Central memory CD4-positive, alpha-beta T cell (primary cell): Measurements from ENCODE around the gene ZNF689.
"Not testable (repeated sequence)": the region's sequence is repeated elsewhere in the genome, so short reads cannot be mapped to it uniquely, and the experiment has no call there.

ENCODE experiments used
- DNase-seq: peaks from one replicate; pipeline ENCODE4 v3.0.0; 2022

The ZNF689 gene

GRCh38 chr16:30592871-30593270, 17.3 kb downstream of the ZNF689 start:
- no peak for DNase-seq

DNA sequence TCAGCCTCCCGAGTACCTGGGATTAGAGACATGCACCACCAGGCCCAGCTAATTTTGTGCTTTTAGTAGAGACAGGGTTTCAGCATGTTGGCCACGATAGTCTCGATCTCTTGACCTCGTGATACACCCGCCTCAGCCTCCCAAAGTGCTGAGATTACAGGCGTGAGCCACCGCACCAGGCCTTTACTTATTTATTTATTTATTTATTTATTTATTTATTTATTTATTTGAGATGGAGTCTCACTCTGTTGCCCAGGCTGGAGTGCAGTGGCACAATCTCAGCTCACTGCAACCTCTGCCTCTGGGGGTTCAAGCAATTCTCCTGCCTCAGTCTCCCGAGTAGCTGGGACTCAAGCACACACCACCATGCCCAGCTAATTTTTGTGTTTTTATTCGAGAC, 19.3 kb downstream of the ZNF689 start:
- DNase-seq: not testable (repeated sequence)

DNA sequence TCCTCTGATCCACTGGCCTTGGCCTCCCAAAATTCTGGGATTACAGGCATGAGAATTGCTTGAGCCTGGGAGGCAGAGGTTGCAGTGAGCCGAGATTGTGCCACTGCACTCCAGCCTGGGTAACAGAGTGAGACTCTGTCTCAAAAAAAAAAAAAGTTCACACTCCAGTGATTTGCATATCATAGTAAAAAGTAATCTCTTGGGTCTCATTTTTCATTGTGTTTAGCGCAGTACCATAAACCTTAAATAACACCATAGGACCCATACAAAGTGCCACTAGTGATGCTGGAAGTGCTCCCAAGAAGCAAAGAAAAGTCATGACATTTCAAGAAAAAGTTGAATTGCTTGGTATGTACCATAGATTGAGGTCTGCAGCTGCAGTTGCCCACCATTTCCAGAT, 20.6 kb downstream of the ZNF689 start:
- not testable (repeated sequence) for DNase-seq

GRCh38 chr16:30588651-30589050, 21.5 kb downstream of the ZNF689 start:
- DNase-seq: no peak

GRCh38 chr16:30585400-30586191, 24.6 kb downstream of the ZNF689 start, which contains the start of gene ZNF785:
ZNF785 (minus strand) TSS chr16:30585697; CDS start chr16:30585611, 86 bp downstream.
- peak; percentile 94 for DNase-seq

DNA sequence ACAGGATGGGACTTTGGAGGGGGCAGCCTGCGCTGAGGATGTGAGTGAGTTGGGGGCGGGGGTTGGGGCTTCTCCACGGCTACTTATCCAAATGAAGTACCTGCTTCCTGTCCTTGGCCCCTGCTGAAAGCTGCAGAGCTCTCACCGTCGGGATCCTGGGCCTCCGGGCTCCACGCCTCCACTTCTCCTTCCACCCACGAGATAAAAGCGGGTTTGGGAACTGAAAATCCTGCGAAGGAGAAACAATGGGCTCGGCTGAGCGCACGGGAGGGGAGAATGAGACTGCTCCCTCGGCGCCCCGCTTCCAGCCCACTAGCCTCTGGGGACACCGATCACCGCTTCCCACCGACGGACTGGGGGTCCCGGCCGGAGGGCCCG, 25.2 kb downstream of the ZNF689 start:
- DNase-seq: no peak

DNA sequence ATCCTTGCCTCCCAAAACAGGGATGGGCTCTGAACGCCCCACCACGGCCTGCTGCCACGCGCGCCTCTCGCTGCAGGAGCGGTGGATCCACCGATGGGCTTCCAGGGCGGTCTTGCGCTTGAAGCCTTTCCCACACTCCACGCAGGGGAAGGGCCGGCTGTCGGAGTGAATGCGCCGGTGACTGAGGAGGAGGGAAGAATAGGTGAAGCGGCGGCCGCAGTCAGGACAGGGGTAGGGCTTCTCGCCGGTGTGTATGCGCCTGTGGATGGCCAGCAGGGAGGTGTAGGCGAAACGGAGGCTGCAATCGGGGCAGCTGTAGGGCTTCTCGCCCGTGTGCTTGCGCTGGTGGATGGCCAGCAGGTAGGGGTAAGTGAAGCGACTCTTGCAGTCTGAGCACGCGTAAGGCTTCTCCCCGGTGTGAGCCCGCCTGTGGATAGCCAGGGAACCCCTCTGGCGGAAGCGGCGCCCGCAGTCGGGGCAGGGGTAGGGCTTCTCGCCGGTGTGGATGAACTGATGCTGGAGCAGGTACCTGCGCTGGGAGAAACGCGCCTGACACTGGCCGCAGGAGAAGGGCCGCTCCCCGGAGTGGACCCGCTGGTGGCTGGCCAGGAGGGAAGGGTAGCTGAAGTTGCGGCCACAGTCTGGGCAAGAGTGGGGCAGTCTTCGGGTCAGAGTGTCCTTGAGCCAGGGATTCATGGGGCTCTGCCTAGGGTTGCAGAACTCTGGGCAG, 27.4 kb downstream of the ZNF689 start:
- no peak for DNase-seq

GRCh38 chr16:30581457-30581856, 28.7 kb downstream of the ZNF689 start:
- DNase-seq: no peak

- DNase-seq: no peak
Measured at GRCh38 chr16:30574678-30575077, 35.5 kb downstream of the ZNF689 start.

DNA sequence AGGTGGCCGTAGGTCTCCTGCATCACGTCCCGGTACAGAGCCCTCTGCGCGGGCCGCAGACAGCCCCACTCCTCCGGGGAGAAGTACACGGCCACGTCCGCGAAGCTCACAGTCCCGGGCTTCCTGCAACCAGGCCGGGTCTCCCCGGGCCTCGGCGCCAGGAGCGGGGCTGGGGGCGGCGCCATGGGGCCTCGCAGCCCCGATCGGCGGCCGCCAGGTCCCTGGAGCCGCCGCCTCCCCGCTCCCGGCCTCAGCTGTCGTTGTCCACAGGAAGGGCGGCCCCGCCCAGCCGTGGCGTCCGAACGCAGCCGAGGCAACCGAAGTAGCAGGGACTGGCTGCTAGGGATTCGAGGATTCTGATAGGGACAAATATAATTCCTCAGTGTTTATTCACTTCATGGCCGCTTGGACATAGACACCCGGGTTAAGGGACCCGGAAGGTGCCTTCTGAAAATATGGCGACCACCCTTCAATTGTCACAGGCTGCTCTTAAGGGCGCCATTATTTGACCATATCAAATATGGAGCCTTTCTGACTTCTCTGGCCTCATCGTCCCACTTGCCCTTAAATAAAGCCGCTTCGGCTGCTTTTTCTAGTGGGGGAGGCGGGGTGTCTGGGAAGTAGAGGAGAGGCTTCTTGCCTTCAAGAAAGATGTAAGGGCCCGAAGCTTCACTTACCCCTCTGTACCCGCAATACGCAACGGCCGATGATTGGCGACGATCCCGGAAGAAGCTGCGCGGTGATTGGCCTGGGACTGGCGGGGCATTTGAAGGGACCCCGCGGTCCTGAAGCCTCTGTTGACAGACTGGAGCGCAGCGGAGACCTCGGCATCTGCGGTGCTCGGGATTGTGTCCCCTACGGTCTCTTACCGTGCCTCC, 38.5 kb downstream of the ZNF689 start, which contains the start of gene ZNF688:
Gene ZNF688 (minus strand): TSS at position 270 of the 878 bp plus-strand sequence. CDS start 85 bp downstream, at position 185.
- peak; percentile 98 for DNase-seq

DNA sequence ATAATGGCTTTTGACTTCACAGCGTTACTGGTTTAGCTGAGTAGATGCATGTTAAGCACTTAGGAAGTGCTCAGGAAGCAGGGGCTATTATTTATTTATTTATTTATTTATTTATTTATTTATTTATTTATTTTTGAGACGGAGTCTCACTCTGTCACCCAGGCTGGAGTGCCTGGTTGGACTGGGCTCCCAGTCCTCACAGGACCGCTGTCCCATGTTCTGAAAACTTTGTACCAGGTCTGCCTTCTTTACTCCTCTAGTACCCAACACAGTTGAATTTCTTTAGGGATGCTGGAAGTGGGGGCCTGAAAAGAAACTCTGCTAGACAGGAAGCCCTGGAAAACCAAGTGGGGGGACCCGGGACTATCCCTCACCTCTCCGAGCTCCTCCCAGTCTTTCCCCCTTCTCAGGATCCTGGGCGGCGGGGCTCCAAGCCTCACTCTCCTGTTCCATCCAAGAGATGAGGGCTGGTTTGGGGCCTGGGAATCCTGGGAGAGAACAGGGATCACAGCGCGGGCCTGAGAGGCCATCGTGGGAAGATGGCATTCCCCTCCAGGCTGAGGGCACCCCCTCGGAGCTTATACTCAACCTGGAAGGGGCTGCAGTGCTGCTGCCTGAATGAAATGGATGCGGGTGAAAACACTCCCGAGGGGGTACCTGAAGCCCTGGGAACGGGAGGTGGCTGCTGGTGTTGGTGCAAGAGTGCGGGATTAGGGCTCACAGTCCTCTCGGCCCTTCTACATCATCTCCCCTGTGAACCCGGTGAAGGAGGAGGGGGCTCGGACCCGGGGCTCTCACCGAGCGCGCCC, 39.3 kb downstream of the ZNF689 start:
- no peak for DNase-seq

DNA sequence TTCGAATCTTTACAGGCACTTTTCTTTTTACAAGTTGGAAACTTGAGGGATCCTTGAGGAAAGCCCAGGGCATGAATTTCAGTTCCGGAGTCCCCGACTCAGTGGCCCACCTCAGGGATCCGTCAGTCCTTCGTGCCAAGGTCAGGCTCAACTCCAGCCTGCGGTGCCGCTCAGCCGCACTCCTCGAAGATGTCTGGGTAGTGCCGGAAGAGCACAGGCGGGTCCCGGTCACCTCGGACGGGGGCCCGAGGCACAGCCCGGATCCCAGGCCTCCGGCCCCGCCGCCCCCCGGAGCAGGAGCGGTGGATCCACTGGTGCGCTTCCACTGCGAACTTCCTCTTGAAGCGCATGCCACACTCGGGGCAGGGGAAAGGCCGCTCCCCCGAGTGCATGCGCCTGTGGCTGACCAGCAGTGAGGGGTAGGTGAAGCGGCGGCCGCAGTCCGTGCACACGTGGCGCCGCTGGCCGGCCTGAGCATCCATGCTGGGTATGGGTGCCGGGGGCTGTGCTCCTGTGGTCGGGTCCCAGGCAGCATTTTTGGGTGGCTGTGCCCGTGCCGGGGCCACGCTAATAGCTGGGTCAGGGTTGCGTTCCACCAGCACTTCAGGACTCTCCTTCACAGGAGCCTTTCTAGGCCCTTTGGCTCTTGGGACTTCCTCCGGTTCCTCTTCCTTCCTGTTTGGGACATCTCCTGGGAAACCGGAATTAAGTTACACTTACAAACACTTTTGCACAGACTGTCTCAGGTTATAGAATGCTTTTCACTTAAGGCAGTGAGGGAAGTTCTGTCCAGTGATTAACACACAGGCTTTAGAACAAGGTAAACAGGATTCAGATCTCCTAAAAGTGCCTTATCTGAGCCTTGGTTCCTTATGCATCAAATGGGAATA, 40.2 kb downstream of the ZNF689 start:
- no peak for DNase-seq

GRCh38 chr16:30569281-30569680, 40.9 kb downstream of the ZNF689 start:
- no peak for DNase-seq

GRCh38 chr16:30567991-30568638, 42.1 kb downstream of the ZNF689 start:
- peak; percentile 76 for DNase-seq

DNA sequence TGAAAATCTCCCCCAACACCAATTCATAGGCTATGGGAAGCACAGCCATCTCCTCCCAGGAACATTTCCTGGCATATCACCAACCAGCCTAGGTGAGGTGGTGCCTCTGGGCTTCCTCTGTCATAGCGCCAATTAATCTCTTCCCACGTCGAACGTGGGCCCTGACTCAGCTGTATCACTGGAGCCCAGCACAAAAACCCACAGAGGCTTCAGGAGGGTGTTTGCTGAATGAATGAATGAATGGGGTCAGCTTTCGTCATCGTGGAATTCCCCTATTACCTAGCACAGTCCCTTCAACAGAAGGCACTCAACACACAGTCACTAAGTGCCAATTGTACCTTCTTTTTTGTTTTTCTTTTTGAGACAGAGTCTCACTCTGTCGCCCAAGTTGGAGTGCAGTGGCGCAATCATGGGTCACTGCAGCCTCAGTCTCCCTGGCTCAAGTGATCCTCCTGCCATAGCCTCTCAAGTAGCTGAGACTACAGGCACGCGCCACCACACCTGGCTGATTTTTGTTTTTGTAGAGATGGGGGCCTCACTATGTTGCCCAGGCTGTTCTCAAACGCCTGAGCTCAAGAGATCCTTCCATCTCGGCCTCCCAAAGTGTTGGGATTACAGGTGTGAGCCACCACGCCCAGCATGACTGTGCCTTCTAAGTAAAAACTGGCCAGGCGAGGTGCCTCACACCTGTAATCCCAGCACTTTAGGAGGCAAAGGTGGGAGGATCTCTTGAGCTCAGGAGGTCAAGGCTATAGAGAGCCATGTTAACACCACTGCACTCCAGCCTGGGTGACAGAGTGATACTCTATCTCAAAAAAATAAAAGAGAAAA, 42.8 kb downstream of the ZNF689 start:
- peak; percentile 71 for DNase-seq

DNA sequence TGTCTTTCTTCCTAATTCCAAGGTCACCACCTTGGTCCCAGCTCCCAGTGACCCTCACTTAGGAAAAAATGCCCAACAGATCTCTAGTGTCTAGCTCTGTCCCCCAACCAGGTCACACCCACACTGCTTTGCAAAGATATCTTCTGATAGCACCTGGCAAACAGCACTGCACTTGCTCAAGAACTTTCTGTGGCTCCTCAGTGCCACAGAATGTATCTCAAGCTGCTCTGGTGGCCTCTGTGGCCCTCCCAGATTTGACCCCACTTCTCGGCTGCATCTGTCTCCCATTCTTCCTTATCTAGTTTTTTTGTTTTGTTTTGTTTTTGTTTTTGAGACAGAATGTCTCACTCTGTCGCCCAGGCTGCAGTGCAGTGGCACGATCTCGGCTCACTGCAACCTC, 43.7 kb downstream of the ZNF689 start:
- no peak for DNase-seq

DNA sequence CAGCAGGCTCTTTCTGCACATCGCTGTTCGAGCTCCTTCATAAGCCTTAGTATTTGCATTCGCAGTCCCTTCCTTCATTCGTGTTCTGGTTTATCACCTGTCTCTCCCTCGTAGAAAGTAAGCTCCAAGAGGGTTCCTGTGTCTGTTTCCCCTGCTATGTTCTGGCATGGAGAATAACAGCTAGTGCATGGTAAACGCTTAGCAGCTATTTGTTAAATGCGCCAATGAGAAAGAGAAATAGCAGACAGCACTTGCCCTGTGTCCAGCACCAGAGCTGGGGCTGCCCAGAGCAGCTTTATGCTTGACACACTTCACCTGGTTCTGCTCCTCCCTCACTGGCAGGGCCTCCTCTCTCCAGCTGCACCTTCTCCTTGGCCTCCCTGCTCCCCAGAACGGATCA, 44.2 kb downstream of the ZNF689 start:
- no peak for DNase-seq

GRCh38 chr16:30565526-30565925, 44.7 kb downstream of the ZNF689 start:
- DNase-seq: no peak

- DNase-seq: no peak
Measured at GRCh38 chr16:30562021-30562420, 48.2 kb downstream of the ZNF689 start.
